Sigmoid colon (tissue), 7 donors: Measurements from ENCODE around the gene EFCAB8. TPM values are rescaled to one million over a fixed set of nuclear protein-coding genes. Genes with fewer than 3 reads are reported as not detected.
A peak's percentile ranks its signal among the peaks of the same experiment; 100 is the strongest.

Source experiments
- DNase-seq: peaks from one replicate; pipeline ENCODE4 v3.0.0-alpha.2; 2019
- H3K27ac ChIP-seq, 4 donors: fragments of 200-600 bp; sonication (generic); one replicate each; pipeline ENCODE4 v1.5.1; 2016 to 2019; ENCODE audit warnings: mild to moderate bottlenecking in 1 of 4
- H3K27me3 ChIP-seq, 3 donors: fragments of 200-600 bp; sonication (generic); one replicate each; pipeline ENCODE4 v1.5.1; 2019; ENCODE audit warnings: mild to moderate bottlenecking in 1 of 3
- H3K36me3 ChIP-seq, 4 donors: fragments of 200-600 bp; sonication (generic); one replicate each; pipeline ENCODE4 v1.5.1; 2016 to 2019
- H3K4me1 ChIP-seq, 4 donors: fragments of 200-600 bp; sonication (generic); one replicate each; pipeline ENCODE4 v1.5.1; 2017 to 2019
- H3K4me3 ChIP-seq, 4 donors: fragments of 200-600 bp; sonication (generic); one replicate each; pipeline ENCODE4 v1.5.1; 2017 to 2019; ENCODE audit warnings: mild to moderate bottlenecking in 2 of 4, moderate library complexity in 1 of 4
- H3K9me3 ChIP-seq, 4 donors: fragments of 200-600 bp in 3 of 4; sonication (generic) in 3 of 4; one replicate each; pipeline versions ENCODE4 v1.5.1 to v1.6.1; 2013 to 2019
- EP300 ChIP-seq, 4 donors: sonication (generic); formaldehyde crosslinking; IDR thresholded peaks; one replicate each; pipeline ENCODE4 v1.6.1; 2017; ENCODE audit warnings: antibody characterized with exemption in 4 of 4
- POLR2A ChIP-seq, 2 donors: fragments of 450-650 bp; IDR thresholded peaks; one replicate each; pipeline ENCODE4 v1.6.1; 2016; ENCODE audit warnings: antibody characterized with exemption in 2 of 2, mild to moderate bottlenecking in 2 of 2, moderate library complexity in 2 of 2
- POLR2AphosphoS5 ChIP-seq, 4 donors: sonication (generic); formaldehyde crosslinking; IDR thresholded peaks; one replicate each; pipeline ENCODE4 v1.6.1; 2017; ENCODE audit warnings: antibody characterized with exemption in 4 of 4
- WGBS, 2 donors: extraction: QIAGEN DNeasy Blood & Tissue Kit; methylation state at CpG; one replicate each; pipeline ENCODE4 v1.1.7; 2013; 5-methylcytosine and 5-hydroxymethylcytosine counted together
- intact Hi-C: fragments of 100-400 bp; cut with DNase I; formaldehyde crosslinking; loops from one replicate; pipeline ENCODE4 v1.15.1; 2023
- polyA plus RNA-seq, 3 donors: library from polyadenylated mRNA; stranded (reverse); fragments of 200-250 nt; gene quantifications; one replicate each; pipeline ENCODE4 v1.2.3, GENCODE V29; 2013
- total RNA-seq, 4 donors: library from RNA; depleted of rRNA; stranded (reverse); fragments of >200 nt; gene quantifications; one replicate each; pipeline ENCODE4 v1.1.0, GENCODE V29; 2016
- TF ChIP-seq, protein P1 (sequence below), 4 experiments: fragments of 450-650 bp in 3 of 4; fragments of 200-600 bp in 1 of 4; IDR thresholded peaks; one replicate each; pipeline ENCODE4 v1.5.1; 2016 to 2019; ENCODE audit warnings: antibody characterized with exemption in 4 of 4, mild to moderate bottlenecking in 3 of 4, moderate library complexity in 2 of 4
- donor health status: healthy with polysubstance abuse.
- donor health status: Bipolar disorder and iron deficiency.
- donor health status: healthy.

Gene EFCAB8
- total and polyA plus RNA-seq, 7 donors = 0.06 to 0.83 (median 0.60) TPM; not detected in 3

DNA sequence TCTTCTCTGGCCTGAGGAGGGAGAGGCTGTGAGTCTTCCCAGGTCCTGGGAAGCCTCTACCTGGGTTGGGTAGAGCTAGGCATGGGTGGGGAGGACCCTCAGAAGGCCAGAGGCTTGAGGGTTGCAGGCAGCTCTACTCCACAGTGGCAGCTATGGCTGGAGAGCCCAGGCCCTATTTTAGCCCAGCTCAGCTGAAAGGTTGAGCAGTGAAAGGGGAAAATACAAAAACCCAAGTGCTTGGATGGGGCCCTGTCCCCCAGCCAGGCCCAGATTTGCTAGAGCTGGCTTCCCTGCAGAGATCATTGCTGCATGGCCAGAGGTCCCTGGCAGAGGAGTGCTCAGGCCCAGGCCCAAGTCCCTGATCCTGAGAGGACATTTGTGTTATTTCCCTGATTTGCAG lies 99.9 kb downstream of the EFCAB8 start:
- Histone ChIP-seq H3K27me3 (no peaks in the 10 kb centered on the region), H3K36me3 (no peaks in the 10 kb centered on the region), H3K27ac (no peak overlapping the region), H3K4me1 (no peaks in the 10 kb centered on the region), H3K4me3 (no peak overlapping the region), H3K9me3 (peaks cover 0 to 14% (median 7%) of the 10 kb centered on the region in 4 donors)
- intact Hi-C loops = no loop called here
- TF ChIP-seq POLR2AphosphoS5 (IDR thresholded peaks at IDR 0.05) = no peak
- TF ChIP-seq, protein P1, sequence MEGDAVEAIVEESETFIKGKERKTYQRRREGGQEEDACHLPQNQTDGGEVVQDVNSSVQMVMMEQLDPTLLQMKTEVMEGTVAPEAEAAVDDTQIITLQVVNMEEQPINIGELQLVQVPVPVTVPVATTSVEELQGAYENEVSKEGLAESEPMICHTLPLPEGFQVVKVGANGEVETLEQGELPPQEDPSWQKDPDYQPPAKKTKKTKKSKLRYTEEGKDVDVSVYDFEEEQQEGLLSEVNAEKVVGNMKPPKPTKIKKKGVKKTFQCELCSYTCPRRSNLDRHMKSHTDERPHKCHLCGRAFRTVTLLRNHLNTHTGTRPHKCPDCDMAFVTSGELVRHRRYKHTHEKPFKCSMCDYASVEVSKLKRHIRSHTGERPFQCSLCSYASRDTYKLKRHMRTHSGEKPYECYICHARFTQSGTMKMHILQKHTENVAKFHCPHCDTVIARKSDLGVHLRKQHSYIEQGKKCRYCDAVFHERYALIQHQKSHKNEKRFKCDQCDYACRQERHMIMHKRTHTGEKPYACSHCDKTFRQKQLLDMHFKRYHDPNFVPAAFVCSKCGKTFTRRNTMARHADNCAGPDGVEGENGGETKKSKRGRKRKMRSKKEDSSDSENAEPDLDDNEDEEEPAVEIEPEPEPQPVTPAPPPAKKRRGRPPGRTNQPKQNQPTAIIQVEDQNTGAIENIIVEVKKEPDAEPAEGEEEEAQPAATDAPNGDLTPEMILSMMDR (IDR thresholded peaks at IDR 0.05) = no peak
- no peak for TF ChIP-seq POLR2A (IDR thresholded peaks at IDR 0.05)
- TF ChIP-seq EP300 (IDR thresholded peaks at IDR 0.05) = no peak
- peak; percentile 24 for DNase-seq

DNA sequence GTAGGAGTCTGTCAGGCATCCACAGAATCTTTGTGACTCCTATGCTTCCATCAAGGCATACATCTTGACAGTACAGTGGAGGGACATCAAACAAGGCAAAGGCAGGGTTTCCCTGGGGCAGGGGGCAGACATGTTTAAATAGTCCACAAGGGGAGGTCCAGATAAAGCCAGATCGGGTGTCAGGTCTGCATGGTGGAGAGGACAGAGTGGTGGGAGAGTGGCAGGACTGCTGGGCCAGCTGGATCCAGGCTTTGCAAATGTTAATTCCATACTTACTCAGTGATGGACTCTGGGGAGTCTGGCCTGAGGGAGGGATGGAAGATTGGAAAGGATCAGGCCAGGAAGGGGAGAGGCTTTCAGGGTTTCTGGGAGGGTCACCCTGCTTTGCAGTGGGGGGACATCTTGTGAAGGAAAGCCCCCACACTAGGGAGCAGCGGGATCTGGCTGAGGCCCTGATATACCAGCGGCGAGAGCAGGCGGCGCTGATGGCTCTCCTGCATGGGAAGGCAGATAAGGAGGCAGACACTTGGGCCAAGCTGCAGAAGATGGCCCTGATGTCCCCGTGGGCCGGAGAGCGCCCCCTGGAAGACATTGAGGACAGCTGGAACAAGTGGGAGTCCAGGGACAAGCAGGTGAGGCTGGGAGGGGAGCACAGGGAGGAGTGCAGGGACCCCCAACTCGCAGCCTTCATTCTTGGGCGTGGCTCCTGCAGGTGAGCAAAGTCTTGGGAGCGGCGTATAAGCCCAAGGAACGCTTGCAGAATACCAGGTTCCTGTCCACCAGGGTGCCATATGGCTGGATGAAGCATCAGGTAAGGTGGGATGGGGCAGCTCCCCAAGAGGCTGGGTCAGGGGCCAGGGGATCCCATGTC lies 100.9 kb downstream of the EFCAB8 start:
- WGBS, 2 donors = 80 to 88% methylated on average over 14 of the region's 14 CpGs
- peaks cover 0 to 10% (median 7%) of the 10 kb centered on the region in 4 donors for H3K9me3 ChIP-seq
- no peaks in the 10 kb centered on the region for H3K4me1 ChIP-seq
- no peaks in the 10 kb centered on the region for H3K36me3 ChIP-seq
- DNase-seq = peak; percentile 36
- H3K27ac ChIP-seq = no peak overlapping the region
- intact Hi-C loops = loop anchor here (10.0 kb wide), 1 partner anchor 65 kb away; no protein-coding TSS in a partner anchor
- H3K4me3 ChIP-seq = no peak overlapping the region
- TF ChIP-seq EP300 (IDR thresholded peaks at IDR 0.05) (no peak), POLR2AphosphoS5 (IDR thresholded peaks at IDR 0.05) (no peak), POLR2A (IDR thresholded peaks at IDR 0.05) (no peak)
- TF ChIP-seq, protein P1 (IDR thresholded peaks at IDR 0.05) = no peak
- H3K27me3 ChIP-seq = no peaks in the 10 kb centered on the region

DNA sequence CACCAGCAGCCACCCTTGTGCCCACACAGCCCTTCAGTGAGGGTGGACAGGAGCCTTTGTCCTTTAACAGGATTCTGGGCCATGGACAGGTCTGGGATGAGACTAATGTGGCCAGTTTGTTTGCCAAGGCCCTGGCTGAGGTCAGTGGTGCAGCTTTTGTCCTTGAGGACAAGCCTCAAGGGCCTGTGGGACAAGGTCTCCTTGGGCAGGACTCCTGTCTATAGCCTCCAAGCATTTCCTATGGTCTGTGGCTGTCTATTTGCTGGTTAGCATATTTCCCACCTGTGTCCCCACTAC lies 101.4 kb downstream of the EFCAB8 start:
- no peaks in the 10 kb centered on the region for H3K36me3 ChIP-seq
- TF ChIP-seq POLR2AphosphoS5 (IDR thresholded peaks at IDR 0.05) (no peak), POLR2A (IDR thresholded peaks at IDR 0.05) (no peak)
- TF ChIP-seq, protein P1 (IDR thresholded peaks at IDR 0.05) = no peak
- intact Hi-C loops = loop anchor here (10.0 kb wide), 1 partner anchor 65 kb away; no protein-coding TSS in a partner anchor
- no peaks in the 10 kb centered on the region for H3K4me1 ChIP-seq
- H3K27me3 ChIP-seq = no peaks in the 10 kb centered on the region
- H3K4me3 ChIP-seq = no peak overlapping the region
- H3K9me3 ChIP-seq = peaks cover 0 to 10% (median 6%) of the 10 kb centered on the region in 4 donors
- no peak for DNase-seq
- H3K27ac ChIP-seq = no peak overlapping the region

DNA sequence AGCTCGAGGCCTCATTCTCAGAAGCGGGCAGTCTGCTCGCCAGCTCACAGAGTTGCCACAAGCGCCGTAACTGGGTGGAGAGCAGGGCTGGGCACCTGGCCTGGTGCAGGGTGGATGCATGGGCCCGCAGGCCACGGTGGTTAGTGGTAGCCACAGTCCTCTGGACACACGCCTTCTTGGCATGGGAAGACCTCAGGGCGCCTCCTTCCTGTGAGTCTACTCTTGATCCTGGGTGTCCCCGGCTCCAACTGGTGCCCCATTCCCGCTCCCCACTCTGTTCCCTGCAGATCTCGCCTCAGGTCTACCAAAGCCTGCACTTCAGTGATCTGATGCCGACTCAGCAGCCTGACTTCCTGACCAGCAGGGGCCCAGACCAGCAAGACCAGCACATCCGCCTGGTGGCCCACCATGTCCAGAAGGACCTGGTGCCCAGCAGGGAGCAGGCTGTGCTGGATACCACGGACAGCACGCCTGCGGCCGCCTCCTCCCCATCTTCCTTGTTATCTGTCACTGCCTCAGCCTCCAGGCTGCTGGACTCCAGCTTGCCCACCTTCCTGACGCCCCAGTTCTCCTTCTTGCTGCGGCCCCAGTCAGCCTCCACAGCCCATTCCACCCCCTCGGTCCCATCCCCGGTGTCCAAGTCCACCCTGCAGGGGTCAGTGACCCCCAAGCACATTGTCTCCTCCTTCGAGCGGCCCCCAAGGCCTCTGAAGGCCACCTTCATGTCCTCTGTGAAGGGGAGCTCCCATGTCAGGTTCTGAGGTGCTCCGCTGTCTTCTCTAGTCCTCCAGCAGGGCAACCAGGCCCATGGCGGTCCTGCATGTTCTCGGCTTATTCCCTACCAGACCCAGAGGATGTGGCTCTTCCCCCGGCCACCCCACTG lies 102.4 kb downstream of the EFCAB8 start:
- WGBS, 2 donors = 82 to 89% methylated on average over 28 of the region's 28 CpGs
- no peaks in the 10 kb centered on the region for H3K4me1 ChIP-seq
- peak; percentile 47 for DNase-seq
- no peak overlapping the region for H3K27ac ChIP-seq
- no peaks in the 10 kb centered on the region for H3K36me3 ChIP-seq
- TF ChIP-seq, protein P1 (IDR thresholded peaks at IDR 0.05) = no peak
- TF ChIP-seq POLR2AphosphoS5 (IDR thresholded peaks at IDR 0.05) = no peak
- no peak for TF ChIP-seq EP300 (IDR thresholded peaks at IDR 0.05)
- TF ChIP-seq POLR2A (IDR thresholded peaks at IDR 0.05) = no peak
- H3K27me3 ChIP-seq = no peaks in the 10 kb centered on the region
- H3K4me3 ChIP-seq = no peak overlapping the region
- H3K9me3 ChIP-seq = peaks cover 0 to 10% (median 4%) of the 10 kb centered on the region in 4 donors
- intact Hi-C loops = loop anchor here (10.0 kb wide), 1 partner anchor 64 kb away; no protein-coding TSS in a partner anchor
